Lower lobe of right lung (tissue), 2 donors: ENCODE data around the gene MYH7. TPM values are rescaled to one million over a fixed set of nuclear protein-coding genes. Genes with fewer than 3 reads are reported as not detected.

Experiments used
- ATAC-seq, 2 donors: fragments of 200-7000 bp; cut with Tn5 transposase; one replicate each; pipeline ENCODE4 v1.9.1; 2020 to 2022; ENCODE audit warnings: mild to moderate bottlenecking in 2 of 2, moderate library complexity in 2 of 2
- DNase-seq: peaks from one replicate; pipeline ENCODE4 v3.0.0-alpha.2; 2020
- H3K27ac ChIP-seq: fragments of 200-600 bp; one replicate; pipeline ENCODE4 v1.8.0; 2022
- H3K27me3 ChIP-seq: fragments of 200-600 bp; one replicate; pipeline ENCODE4 v1.8.0; 2022; ENCODE audit warnings: low read depth
- H3K36me3 ChIP-seq: fragments of 200-600 bp; one replicate; pipeline ENCODE4 v1.8.0; 2022; ENCODE audit warnings: mild to moderate bottlenecking
- H3K4me1 ChIP-seq: fragments of 200-600 bp; one replicate; pipeline ENCODE4 v1.8.0; 2022
- H3K4me3 ChIP-seq: fragments of 200-600 bp; one replicate; pipeline ENCODE4 v1.8.0; 2022; ENCODE audit warnings: mild to moderate bottlenecking
- H3K9me3 ChIP-seq: fragments of 200-600 bp; one replicate; pipeline ENCODE4 v1.8.0; 2022
- CTCF ChIP-seq: fragments of 200-600 bp; IDR thresholded peaks from one replicate; pipeline ENCODE4 v1.8.0; 2022; ENCODE audit warnings: antibody characterized with exemption, mild to moderate bottlenecking
- intact Hi-C: fragments of 100-400 bp; cut with DNase I; formaldehyde crosslinking; loops from one replicate; pipeline ENCODE4 v1.11.0; 2022
- total RNA-seq: library from RNA; stranded (reverse); fragmentation: NEBNext Ultra II Directional; extraction: Animal tissue kit (Norgen Biotek cat#: 25700); gene quantifications from one replicate; pipeline ENCODE4 v1.2.1, GENCODE V29; 2021
- donor health status: DM: no; HTN: yes; CAD: no; lungs with severe emphysema.

Gene MYH7
- total RNA-seq, 1 donor from 2014 or later: 0.09 TPM

- ATAC-seq: no peak
- Histone ChIP-seq H3K36me3 (no peaks in the 10 kb centered on the region), H3K4me3 (no peak overlapping the region), H3K4me1 (no peaks in the 10 kb centered on the region), H3K27ac (no peak overlapping the region), H3K27me3 (peaks cover 6% of the 10 kb centered on the region), H3K9me3 (no peaks in the 10 kb centered on the region)
- no peak for DNase-seq
- TF ChIP-seq CTCF: no peak
- intact Hi-C loops: no loop called here
Measured at GRCh38 chr14:23452237-23452636, 16.8 kb upstream of the MYH7 start.

- TF ChIP-seq CTCF: no peak
- H3K27me3 ChIP-seq: no peaks in the 10 kb centered on the region
- no peak overlapping the region for H3K27ac ChIP-seq
- DNase-seq (no peak), ATAC-seq (no peak)
- H3K9me3 ChIP-seq: no peaks in the 10 kb centered on the region
- H3K4me3 ChIP-seq: no peak overlapping the region
- H3K36me3 ChIP-seq: no peaks in the 10 kb centered on the region
- H3K4me1 ChIP-seq: no peaks in the 10 kb centered on the region
- intact Hi-C loops: no loop called here
Measured at GRCh38 chr14:23450379-23450778, 14.9 kb upstream of the MYH7 start.

- H3K27me3 ChIP-seq: no peaks in the 10 kb centered on the region
- TF ChIP-seq CTCF: no peak
- DNase-seq (no peak), ATAC-seq (no peak)
- intact Hi-C loops: no loop called here
- H3K4me3 ChIP-seq: no peak overlapping the region
- H3K9me3 ChIP-seq: no peaks in the 10 kb centered on the region
- H3K4me1 ChIP-seq: no peaks in the 10 kb centered on the region
- H3K36me3 ChIP-seq: no peaks in the 10 kb centered on the region
- no peak overlapping the region for H3K27ac ChIP-seq
Measured at GRCh38 chr14:23449314-23449713, 13.9 kb upstream of the MYH7 start.

- Histone ChIP-seq H3K9me3 (no peaks in the 10 kb centered on the region), H3K27me3 (no peaks in the 10 kb centered on the region), H3K36me3 (no peaks in the 10 kb centered on the region), H3K4me3 (no peak overlapping the region), H3K27ac (no peak overlapping the region), H3K4me1 (no peaks in the 10 kb centered on the region)
- ATAC-seq (no peak), DNase-seq (no peak)
- no peak for TF ChIP-seq CTCF
- intact Hi-C loops: no loop called here
Measured at GRCh38 chr14:23447361-23448350, 12.2 kb upstream of the MYH7 start.

GRCh38 chr14:23446291-23446851 lies 10.9 kb upstream of the MYH7 start:
- Histone ChIP-seq H3K9me3 (no peaks in the 10 kb centered on the region), H3K27me3 (no peaks in the 10 kb centered on the region), H3K36me3 (no peaks in the 10 kb centered on the region), H3K4me3 (no peak overlapping the region), H3K27ac (no peak overlapping the region), H3K4me1 (no peaks in the 10 kb centered on the region)
- intact Hi-C loops: no loop called here
- no peak for DNase-seq
- no peak for ATAC-seq
- no peak for TF ChIP-seq CTCF
